Prostate gland (tissue), 2 donors: Measurements from ENCODE around the gene LHPP. TPM values are rescaled to one million over a fixed set of nuclear protein-coding genes. Genes with fewer than 3 reads are reported as not detected.

ENCODE experiments used
- DNase-seq: peaks from one replicate; pipeline ENCODE4 v3.0.0-alpha.2; 2019; ENCODE audit warnings: low spot score
- H3K27ac ChIP-seq, 2 donors: fragments of 200-600 bp; sonication (generic); 2 replicates each; pipeline ENCODE4 v1.5.1; 2017 to 2019
- H3K27me3 ChIP-seq: fragments of 200-600 bp; sonication (generic); replicated peaks from 2 replicates; pipeline ENCODE4 v1.5.1; 2019; ENCODE audit not compliant: insufficient read depth
- H3K36me3 ChIP-seq, 2 donors: fragments of 200-600 bp; sonication (generic); 1 replicate in 1 of 2; 2 replicates in 1 of 2; pipeline versions ENCODE4 v1.5.1 to v1.8.1; 2017 to 2019
- H3K4me1 ChIP-seq: fragments of 200-600 bp; sonication (generic); replicated peaks from 2 replicates; pipeline ENCODE4 v1.5.1; 2019
- H3K4me3 ChIP-seq, 2 donors: fragments of 200-600 bp; sonication (generic); 2 replicates each; pipeline ENCODE4 v1.5.1; 2017 to 2019
- H3K9me3 ChIP-seq: fragments of 200-600 bp; sonication (generic); 2 replicates; pipeline ENCODE4 v1.5.1; 2017
- CTCF ChIP-seq, 4 experiments: fragments of 200-600 bp in 2 of 4; fragments of 450-650 bp in 2 of 4; sonication (generic) in 2 of 4; IDR thresholded peaks; 1 replicate in 3 of 4; 2 replicates in 1 of 4; pipeline ENCODE4 v1.5.1; 2016 to 2019; ENCODE audit warnings: antibody characterized with exemption in 4 of 4, mild to moderate bottlenecking in 2 of 4, moderate library complexity in 2 of 4
- POLR2A ChIP-seq: fragments of 450-650 bp; IDR thresholded peaks from one replicate; pipeline ENCODE4 v1.6.1; 2016; ENCODE audit warnings: antibody characterized with exemption, mild to moderate bottlenecking
- POLR2AphosphoS5 ChIP-seq: sonication (generic); formaldehyde crosslinking; IDR thresholded peaks from one replicate; pipeline ENCODE4 v1.6.1; 2017; ENCODE audit warnings: antibody characterized with exemption
- WGBS: methylation state at CpG from one replicate; pipeline ENCODE4 v1.1.5; 2018; 5-methylcytosine and 5-hydroxymethylcytosine counted together
- intact Hi-C: fragments of 100-400 bp; cut with DNase I; formaldehyde crosslinking; loops from one replicate; pipeline ENCODE4 v1.14.2; 2022
- total RNA-seq, 2 donors: library from RNA; depleted of rRNA; stranded (reverse); fragments of >200 nt; gene quantifications; one replicate each; pipeline ENCODE4 v1.1.0, GENCODE V29; 2016

LHPP gene
- total RNA-seq, 2 donors from 2014 or later, result 21.9 to 43.3 TPM

- Histone ChIP-seq H3K36me3 (no peaks in the 10 kb centered on the region), H3K4me3 (no peak overlapping the region), H3K4me1 (no peaks in the 10 kb centered on the region), H3K27me3 (no peaks in the 10 kb centered on the region), H3K27ac (no peak overlapping the region), H3K9me3 (no peaks in the 10 kb centered on the region)
- no peak for DNase-seq
- intact Hi-C loops, result loop anchor here (5.0 kb wide), 1 partner anchor 112 kb away; no protein-coding TSS in a partner anchor
- 89% methylated on average over 17 of the region's 17 CpGs for WGBS
- TF ChIP-seq POLR2A, result no peak
- TF ChIP-seq CTCF (IDR thresholded peaks at IDR 0.05), result no peak
- TF ChIP-seq POLR2AphosphoS5, result no peak
These were observed 73.4 kb downstream of the LHPP start for GRCh38 chr10:124534826-124535601.

- H3K27ac ChIP-seq, result no peak overlapping the region
- TF ChIP-seq POLR2A (no peak), CTCF (IDR thresholded peaks at IDR 0.05) (no peak), POLR2AphosphoS5 (no peak)
- WGBS, result 57% methylated on average over 17 of the region's 18 CpGs
- no peaks in the 10 kb centered on the region for H3K36me3 ChIP-seq
- H3K27me3 ChIP-seq, result no peaks in the 10 kb centered on the region
- no peaks in the 10 kb centered on the region for H3K9me3 ChIP-seq
- intact Hi-C loops, result loop anchor here (5.0 kb wide), 1 partner anchor 111 kb away; no protein-coding TSS in a partner anchor
- H3K4me1 ChIP-seq, result no peaks in the 10 kb centered on the region
- DNase-seq, result no peak
- H3K4me3 ChIP-seq, result no peak overlapping the region
These were observed 74.3 kb downstream of the LHPP start for GRCh38 chr10:124535731-124536495.

- Histone ChIP-seq H3K9me3 (no peaks in the 10 kb centered on the region), H3K36me3 (no peaks in the 10 kb centered on the region), H3K4me1 (no peaks in the 10 kb centered on the region), H3K4me3 (no peak overlapping the region), H3K27me3 (no peaks in the 10 kb centered on the region), H3K27ac (no peak overlapping the region)
- no peak for DNase-seq
- TF ChIP-seq POLR2AphosphoS5, result no peak
- no peak for TF ChIP-seq CTCF (IDR thresholded peaks at IDR 0.05)
- TF ChIP-seq POLR2A, result no peak
- WGBS, result 78% methylated on average over 5 of the region's 5 CpGs
- intact Hi-C loops, result loop anchor here (5.0 kb wide), 1 partner anchor 111 kb away; no protein-coding TSS in a partner anchor
These were observed 75.0 kb downstream of the LHPP start for GRCh38 chr10:124536496-124537050.

GRCh38 chr10:124537166-124537725 lies 75.6 kb downstream of the LHPP start:
- no peak for DNase-seq
- Histone ChIP-seq H3K36me3 (no peaks in the 10 kb centered on the region), H3K9me3 (no peaks in the 10 kb centered on the region), H3K4me1 (no peaks in the 10 kb centered on the region), H3K27me3 (no peaks in the 10 kb centered on the region), H3K27ac (no peak overlapping the region), H3K4me3 (no peak overlapping the region)
- 91% methylated on average over 18 of the region's 18 CpGs for WGBS
- intact Hi-C loops, result loop anchor here (5.0 kb wide), 1 partner anchor 110 kb away; no protein-coding TSS in a partner anchor
- TF ChIP-seq POLR2A, result no peak
- no peak for TF ChIP-seq CTCF (IDR thresholded peaks at IDR 0.05)
- TF ChIP-seq POLR2AphosphoS5, result no peak
